HL-60 (cell line): ENCODE results near the gene TEX52.
"Not testable (repeated sequence)": the region's sequence is repeated elsewhere in the genome, so short reads cannot be mapped to it uniquely, and the experiment has no call there.

Experiments used
- GABPA ChIP-seq: IDR thresholded peaks from 2 replicates; pipeline ENCODE4 v1.6.1; 2012; ENCODE audit warnings: low read depth
- POLR2AphosphoS5 ChIP-seq: IDR thresholded peaks from 2 replicates; pipeline ENCODE4 v1.6.1; 2012; ENCODE audit warnings: low read depth
- SPI1 ChIP-seq: IDR thresholded peaks from 2 replicates; pipeline ENCODE4 v1.6.1; 2012; ENCODE audit warnings: low read depth, mild to moderate bottlenecking, borderline replicate concordance
- TF ChIP-seq, protein P1 (sequence below): IDR thresholded peaks from one replicate; pipeline ENCODE4 v1.5.1; 2011; ENCODE audit warnings: low read length, control low read depth, inconsistent platforms; ENCODE audit not compliant: insufficient read depth
- TF ChIP-seq, protein P2 (sequence below): IDR thresholded peaks from 2 replicates; pipeline ENCODE4 v1.6.1; 2012; ENCODE audit warnings: low read depth; ENCODE audit not compliant: insufficient replicate concordance

DNA sequence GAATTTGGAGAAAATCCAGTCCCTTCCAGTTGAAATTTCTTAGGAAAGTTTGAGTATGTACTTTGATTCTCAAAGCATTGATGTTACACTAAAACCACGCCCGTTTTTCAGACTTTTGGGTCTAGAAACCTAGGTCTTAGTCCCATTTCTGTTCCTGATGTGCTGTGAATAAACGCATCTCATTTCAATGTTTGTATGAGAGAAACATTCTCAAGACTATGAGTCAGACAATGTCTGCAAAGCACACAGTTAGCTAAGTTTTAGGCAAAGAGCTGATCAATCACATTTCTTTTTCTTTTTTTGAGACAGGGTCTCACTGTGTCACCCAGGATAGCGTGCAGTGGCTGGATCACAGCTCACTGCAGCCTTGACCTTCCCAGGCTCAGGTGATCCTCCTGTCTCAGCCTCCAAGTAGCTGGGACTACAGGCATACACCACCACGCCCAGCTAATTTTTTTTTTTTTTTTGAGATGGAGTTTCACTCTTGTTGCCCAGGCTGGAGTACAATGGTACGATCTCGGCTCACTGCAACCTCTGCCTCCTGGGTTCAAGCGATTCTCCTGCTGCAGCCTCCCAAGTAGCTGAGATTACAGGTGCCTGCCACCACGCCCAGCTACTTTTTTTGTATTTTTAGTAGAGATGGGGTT, 12.3 kb upstream of the TEX52 start:
- TF ChIP-seq, protein P1, sequence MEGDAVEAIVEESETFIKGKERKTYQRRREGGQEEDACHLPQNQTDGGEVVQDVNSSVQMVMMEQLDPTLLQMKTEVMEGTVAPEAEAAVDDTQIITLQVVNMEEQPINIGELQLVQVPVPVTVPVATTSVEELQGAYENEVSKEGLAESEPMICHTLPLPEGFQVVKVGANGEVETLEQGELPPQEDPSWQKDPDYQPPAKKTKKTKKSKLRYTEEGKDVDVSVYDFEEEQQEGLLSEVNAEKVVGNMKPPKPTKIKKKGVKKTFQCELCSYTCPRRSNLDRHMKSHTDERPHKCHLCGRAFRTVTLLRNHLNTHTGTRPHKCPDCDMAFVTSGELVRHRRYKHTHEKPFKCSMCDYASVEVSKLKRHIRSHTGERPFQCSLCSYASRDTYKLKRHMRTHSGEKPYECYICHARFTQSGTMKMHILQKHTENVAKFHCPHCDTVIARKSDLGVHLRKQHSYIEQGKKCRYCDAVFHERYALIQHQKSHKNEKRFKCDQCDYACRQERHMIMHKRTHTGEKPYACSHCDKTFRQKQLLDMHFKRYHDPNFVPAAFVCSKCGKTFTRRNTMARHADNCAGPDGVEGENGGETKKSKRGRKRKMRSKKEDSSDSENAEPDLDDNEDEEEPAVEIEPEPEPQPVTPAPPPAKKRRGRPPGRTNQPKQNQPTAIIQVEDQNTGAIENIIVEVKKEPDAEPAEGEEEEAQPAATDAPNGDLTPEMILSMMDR = not testable (repeated sequence)
- TF ChIP-seq POLR2AphosphoS5, GABPA, SPI1: not testable (repeated sequence)
- TF ChIP-seq, protein P2, sequence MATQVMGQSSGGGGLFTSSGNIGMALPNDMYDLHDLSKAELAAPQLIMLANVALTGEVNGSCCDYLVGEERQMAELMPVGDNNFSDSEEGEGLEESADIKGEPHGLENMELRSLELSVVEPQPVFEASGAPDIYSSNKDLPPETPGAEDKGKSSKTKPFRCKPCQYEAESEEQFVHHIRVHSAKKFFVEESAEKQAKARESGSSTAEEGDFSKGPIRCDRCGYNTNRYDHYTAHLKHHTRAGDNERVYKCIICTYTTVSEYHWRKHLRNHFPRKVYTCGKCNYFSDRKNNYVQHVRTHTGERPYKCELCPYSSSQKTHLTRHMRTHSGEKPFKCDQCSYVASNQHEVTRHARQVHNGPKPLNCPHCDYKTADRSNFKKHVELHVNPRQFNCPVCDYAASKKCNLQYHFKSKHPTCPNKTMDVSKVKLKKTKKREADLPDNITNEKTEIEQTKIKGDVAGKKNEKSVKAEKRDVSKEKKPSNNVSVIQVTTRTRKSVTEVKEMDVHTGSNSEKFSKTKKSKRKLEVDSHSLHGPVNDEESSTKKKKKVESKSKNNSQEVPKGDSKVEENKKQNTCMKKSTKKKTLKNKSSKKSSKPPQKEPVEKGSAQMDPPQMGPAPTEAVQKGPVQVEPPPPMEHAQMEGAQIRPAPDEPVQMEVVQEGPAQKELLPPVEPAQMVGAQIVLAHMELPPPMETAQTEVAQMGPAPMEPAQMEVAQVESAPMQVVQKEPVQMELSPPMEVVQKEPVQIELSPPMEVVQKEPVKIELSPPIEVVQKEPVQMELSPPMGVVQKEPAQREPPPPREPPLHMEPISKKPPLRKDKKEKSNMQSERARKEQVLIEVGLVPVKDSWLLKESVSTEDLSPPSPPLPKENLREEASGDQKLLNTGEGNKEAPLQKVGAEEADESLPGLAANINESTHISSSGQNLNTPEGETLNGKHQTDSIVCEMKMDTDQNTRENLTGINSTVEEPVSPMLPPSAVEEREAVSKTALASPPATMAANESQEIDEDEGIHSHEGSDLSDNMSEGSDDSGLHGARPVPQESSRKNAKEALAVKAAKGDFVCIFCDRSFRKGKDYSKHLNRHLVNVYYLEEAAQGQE = not testable (repeated sequence)
